SK-N-SH (cell line): Measurements from ENCODE around the gene EIF5AL1. TPM values are rescaled to one million over a fixed set of nuclear protein-coding genes. Genes with fewer than 3 reads are reported as not detected.
"Not testable (repeated sequence)": the region's sequence is repeated elsewhere in the genome, so short reads cannot be mapped to it uniquely, and the experiment has no call there.

ENCODE experiments used
- CTCF ChIA-PET: fragments of 300-600, 350-600 bp; formaldehyde crosslinking; extraction: SDS; loops from one replicate; lab custom pipeline; 2021; lab: Yijun Ruan, JAX
- POLR2A ChIA-PET: fragments of 350-600 bp; sonication (Branson Sonifier 250); formaldehyde crosslinking; extraction: SDS; loops from one replicate; lab custom pipeline; 2020; ENCODE audit warnings: antibody characterized with exemption, inconsistent platforms; lab: Yijun Ruan, JAX
- DNase-seq: peaks from one replicate; pipeline ENCODE4 v3.0.0; 2012
- H2AFZ ChIP-seq: fragments of 200-600 bp; sonication (generic); 2 replicates; pipeline ENCODE4 v1.8.1; 2016; ENCODE audit warnings: antibody characterized with exemption, mild to moderate bottlenecking, low read depth
- H3F3A ChIP-seq: fragments of 200-600 bp; sonication (generic); replicated peaks from 2 replicates; pipeline ENCODE3; 2016; ENCODE audit warnings: antibody characterized with exemption, mild to moderate bottlenecking; ENCODE audit not compliant: insufficient read depth
- H3K27ac ChIP-seq, 2 experiments: fragments of 200-500 bp in 1 of 2; fragments of 200-600 bp in 1 of 2; sonication (Bioruptor generic) in 1 of 2; sonication (generic), shearing (Covaris generic) in 1 of 2; 2 replicates each; pipeline versions ENCODE4 v1.5.1 to v1.6.1; 2014 to 2016; ENCODE audit warnings: low read depth in 2 of 2, inconsistent platforms in 1 of 2, low read length in 1 of 2, mild to moderate bottlenecking in 1 of 2, mixed read lengths in 1 of 2
- H3K27me3 ChIP-seq: fragments of 200-600 bp; sonication (generic), shearing (Covaris generic); 2 replicates; pipeline ENCODE4 v1.6.1; 2016; ENCODE audit warnings: mixed run types; ENCODE audit not compliant: insufficient read depth
- H3K36me3 ChIP-seq, 2 experiments: fragments of 200-500 bp in 1 of 2; fragments of 200-600 bp in 1 of 2; sonication (Bioruptor generic) in 1 of 2; sonication (generic) in 1 of 2; replicated peaks in 1 of 2; 2 replicates each; pipeline versions ENCODE3 to v1.5.1; 2014 to 2016; ENCODE audit warnings: low read length in 1 of 2, mild to moderate bottlenecking in 1 of 2; ENCODE audit not compliant: insufficient read depth in 2 of 2, control insufficient read depth in 1 of 2
- H3K4me1 ChIP-seq, 2 experiments: fragments of 200-500 bp in 1 of 2; fragments of 200-600 bp in 1 of 2; sonication (Bioruptor generic) in 1 of 2; sonication (generic), shearing (Covaris generic) in 1 of 2; 2 replicates each; pipeline versions ENCODE4 v1.5.1 to v1.6.1; 2014 to 2016; ENCODE audit warnings: low read depth in 1 of 2, low read length in 1 of 2, mixed run types in 1 of 2; ENCODE audit not compliant: insufficient read depth in 2 of 2, control insufficient read depth in 1 of 2
- H3K4me2 ChIP-seq: fragments of 200-600 bp; sonication (generic), shearing (Covaris generic); 2 replicates; pipeline ENCODE4 v1.6.1; 2017; ENCODE audit warnings: mixed run types
- H3K4me3 ChIP-seq, 2 experiments: fragments of 200-500 bp in 1 of 2; fragments of 200-600 bp in 1 of 2; sonication (Bioruptor generic) in 1 of 2; sonication (generic), shearing (Covaris generic) in 1 of 2; 2 replicates each; pipeline versions ENCODE4 v1.5.1 to v1.8.1; 2014 to 2016; ENCODE audit warnings: low read depth in 2 of 2, inconsistent platforms in 1 of 2, low read length in 1 of 2, mild to moderate bottlenecking in 1 of 2, mixed read lengths in 1 of 2, moderate library complexity in 1 of 2
- H3K79me2 ChIP-seq: fragments of 200-600 bp; sonication (generic); 2 replicates; pipeline ENCODE4 v1.8.1; 2017; ENCODE audit warnings: mild to moderate bottlenecking; ENCODE audit not compliant: insufficient read depth
- H3K9ac ChIP-seq: fragments of 200-600 bp; sonication (generic); 2 replicates; pipeline ENCODE4 v1.6.1; 2017; ENCODE audit warnings: mixed run types
- H3K9me2 ChIP-seq: fragments of 200-600 bp; sonication (generic); 2 replicates; pipeline ENCODE4 v1.6.1; 2017; ENCODE audit warnings: mixed run types
- H3K9me3 ChIP-seq: fragments of 200-600 bp; sonication (generic); 2 replicates; pipeline ENCODE4 v1.6.1; 2017; ENCODE audit warnings: mixed run types, mild to moderate bottlenecking, moderate library complexity
- H4K20me1 ChIP-seq: fragments of 200-600 bp; sonication (generic); 2 replicates; pipeline ENCODE4 v1.6.1; 2017; ENCODE audit warnings: mild to moderate bottlenecking, mixed run types; ENCODE audit not compliant: insufficient read depth
- EP300 ChIP-seq, 2 experiments: IDR thresholded peaks; 2 replicates each; pipeline versions ENCODE4 v1.4.0 to v1.6.1; 2012; ENCODE audit warnings: borderline replicate concordance in 1 of 2, low read depth in 1 of 2, low read length in 1 of 2
- MXI1 ChIP-seq: IDR thresholded peaks from 2 replicates; pipeline ENCODE4 v1.6.1; 2012; ENCODE audit warnings: mild to moderate bottlenecking, low read depth, low read length, improper control_type of control experiment
- POLR2AphosphoS5 ChIP-seq: IDR thresholded peaks from 2 replicates; pipeline ENCODE4 v1.6.1; 2012; ENCODE audit warnings: low read depth, low read length
- RCOR1 ChIP-seq: fragments of 150-350 bp; IDR thresholded peaks from 2 replicates; pipeline ENCODE4 v1.6.1; 2017; ENCODE audit warnings: antibody characterized with exemption, low read length
- RFX5 ChIP-seq: IDR thresholded peaks from 2 replicates; pipeline ENCODE4 v1.6.1; 2012; ENCODE audit warnings: mild to moderate bottlenecking, improper control_type of control experiment, low read length
- RXRA ChIP-seq: IDR thresholded peaks from 2 replicates; pipeline ENCODE4 v1.4.0; 2012; ENCODE audit warnings: low read depth, mild to moderate bottlenecking, borderline replicate concordance
- SMC3 ChIP-seq: IDR thresholded peaks from 2 replicates; pipeline ENCODE4 v1.6.1; 2012; ENCODE audit warnings: low read depth, low read length, improper control_type of control experiment
- TCF12 ChIP-seq: IDR thresholded peaks from 2 replicates; pipeline ENCODE4 v1.4.0; 2012
- USF1 ChIP-seq: IDR thresholded peaks from 2 replicates; pipeline ENCODE4 v1.4.0; 2012; ENCODE audit warnings: low read depth, borderline replicate concordance
- WGBS: methylation state at CpG from one replicate; pipeline ENCODE4 v1.1.6; 2017; ENCODE audit warnings: low lambda C conversion rate; 5-methylcytosine and 5-hydroxymethylcytosine counted together
- polyA plus RNA-seq, 3 experiments: library from polyadenylated mRNA; depleted of rRNA; stranded (reverse); fragments of >200 nt; gene quantifications; 2 replicates each; pipeline ENCODE4 v1.2.3, GENCODE V29; 2012
- TF ChIP-seq, protein P1 (sequence below): fragments of 150-350 bp; IDR thresholded peaks from 2 replicates; pipeline ENCODE4 v1.6.1; 2017; ENCODE audit warnings: antibody characterized with exemption, low read length, low read depth, borderline replicate concordance
- TF ChIP-seq, protein P2 (sequence below): IDR thresholded peaks from 2 replicates; pipeline ENCODE4 v1.4.0; 2012; ENCODE audit warnings: low read depth
- TF ChIP-seq, protein P3 (sequence below): fragments of 150-350 bp; IDR thresholded peaks from 2 replicates; pipeline ENCODE4 v1.6.1; 2016; ENCODE audit warnings: mild to moderate bottlenecking, low read depth, low read length

EIF5AL1 gene
- polyA plus RNA-seq, 1 of the 3 experiments (the other 2 are of a cell fraction): 0.26 TPM

DNA sequence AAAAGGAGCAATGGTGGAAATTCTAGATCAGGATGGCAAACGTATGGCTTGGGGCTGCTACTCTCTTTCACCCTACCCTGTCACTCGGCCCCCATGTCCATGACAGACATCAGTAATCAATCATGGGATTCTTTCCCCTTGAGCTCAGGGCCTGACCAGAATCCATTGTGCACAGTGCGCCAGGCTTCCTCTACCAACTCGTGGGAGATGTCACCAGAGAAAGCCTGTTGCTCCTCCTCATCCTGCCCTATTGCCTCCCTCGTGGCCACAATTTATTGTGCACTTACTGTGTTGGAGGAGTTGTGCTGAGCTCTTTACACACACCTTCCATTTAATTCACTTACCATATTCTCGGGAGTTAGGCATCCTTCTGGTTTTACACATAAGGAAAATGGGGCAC, 26.0 kb downstream of the EIF5AL1 start:
- H3K4me1 ChIP-seq, H3K9ac ChIP-seq, H3K9me3 ChIP-seq, POLR2A ChIA-PET, H3K4me2 ChIP-seq, H3K79me2 ChIP-seq, H3K36me3 ChIP-seq, H3K9me2 ChIP-seq, H2AFZ ChIP-seq, H3K27me3 ChIP-seq, DNase-seq, H3K4me3 ChIP-seq, H3K27ac ChIP-seq, H3F3A ChIP-seq, H4K20me1 ChIP-seq: not testable (repeated sequence)
- CTCF ChIA-PET: interaction anchor here (0.9 to 2.0 kb wide), 4 partner anchors 26 to 606 kb away, joined by 3 to 4 read pairs (median 4); no protein-coding TSS in a partner anchor
- 46% methylated on average over 6 of the region's 6 CpGs for WGBS

GRCh38 chr10:79540930-79541329, 28.6 kb downstream of the EIF5AL1 start:
- H2AFZ ChIP-seq, CTCF ChIA-PET, POLR2A ChIA-PET, H3K79me2 ChIP-seq, H3K4me2 ChIP-seq, H3F3A ChIP-seq, H3K27ac ChIP-seq, DNase-seq, H3K4me3 ChIP-seq, H3K4me1 ChIP-seq, H3K27me3 ChIP-seq, H3K9me3 ChIP-seq, H3K9ac ChIP-seq, H3K9me2 ChIP-seq, H4K20me1 ChIP-seq, H3K36me3 ChIP-seq: not testable (repeated sequence)
- WGBS: 64% methylated on average over 1 of the region's 1 CpG

DNA sequence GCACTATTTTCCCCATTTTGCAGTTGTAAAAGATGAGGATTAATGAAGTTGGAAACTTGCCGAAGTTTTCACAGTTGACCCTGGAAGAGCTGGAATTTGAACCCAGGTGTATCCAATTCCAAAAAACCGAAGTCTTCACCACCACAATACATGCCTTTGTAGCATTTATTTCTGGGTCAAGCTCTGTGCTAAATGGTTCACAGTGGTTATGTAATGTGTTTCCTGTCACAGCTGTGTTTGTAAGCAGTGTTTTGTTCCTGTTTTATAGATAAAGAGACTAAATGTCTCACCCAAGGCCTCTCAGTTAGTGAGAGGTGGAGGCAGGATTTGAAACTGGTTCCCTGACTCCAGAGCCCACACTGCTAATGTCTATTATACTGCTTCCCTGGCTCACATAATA, 30.3 kb downstream of the EIF5AL1 start:
- ChIA-PET POLR2A (no interaction called here), CTCF (interaction anchor here (1.0 to 1.5 kb wide), 3 partner anchors 10 to 504 kb away, joined by 3 to 5 read pairs (median 3); no protein-coding TSS in a partner anchor)
- no peaks in the 10 kb centered on the region for H3K9me3 ChIP-seq
- no peaks in the 10 kb centered on the region for H3K4me1 ChIP-seq
- no peak for DNase-seq
- no peak overlapping the region for H3K27ac ChIP-seq
- H3K4me2 ChIP-seq: no peak overlapping the region
- no peaks in the 10 kb centered on the region for H3K79me2 ChIP-seq
- H3F3A ChIP-seq: no peaks in the 10 kb centered on the region
- H3K27me3 ChIP-seq: no peaks in the 10 kb centered on the region; the same call in 1 of the 2 replicates
- H3K4me3 ChIP-seq: no peak overlapping the region
- TF ChIP-seq POLR2AphosphoS5: no peak
- TF ChIP-seq, protein P1, sequence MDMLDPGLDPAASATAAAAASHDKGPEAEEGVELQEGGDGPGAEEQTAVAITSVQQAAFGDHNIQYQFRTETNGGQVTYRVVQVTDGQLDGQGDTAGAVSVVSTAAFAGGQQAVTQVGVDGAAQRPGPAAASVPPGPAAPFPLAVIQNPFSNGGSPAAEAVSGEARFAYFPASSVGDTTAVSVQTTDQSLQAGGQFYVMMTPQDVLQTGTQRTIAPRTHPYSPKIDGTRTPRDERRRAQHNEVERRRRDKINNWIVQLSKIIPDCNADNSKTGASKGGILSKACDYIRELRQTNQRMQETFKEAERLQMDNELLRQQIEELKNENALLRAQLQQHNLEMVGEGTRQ: no peak
- no peak for TF ChIP-seq EP300 (IDR thresholded peaks at IDR 0.05; ENCODE audit: borderline replicate concordance in 1 of 2, low read depth in 1 of 2, low read length in 1 of 2)
- TF ChIP-seq RXRA: no peak
- TF ChIP-seq RCOR1: no peak
- TF ChIP-seq MXI1: no peak
- TF ChIP-seq TCF12: no peak
- no peak for TF ChIP-seq SMC3
- TF ChIP-seq, protein P2, sequence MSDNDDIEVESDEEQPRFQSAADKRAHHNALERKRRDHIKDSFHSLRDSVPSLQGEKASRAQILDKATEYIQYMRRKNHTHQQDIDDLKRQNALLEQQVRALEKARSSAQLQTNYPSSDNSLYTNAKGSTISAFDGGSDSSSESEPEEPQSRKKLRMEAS: no peak
- no peak for TF ChIP-seq RFX5
- TF ChIP-seq, protein P3, sequence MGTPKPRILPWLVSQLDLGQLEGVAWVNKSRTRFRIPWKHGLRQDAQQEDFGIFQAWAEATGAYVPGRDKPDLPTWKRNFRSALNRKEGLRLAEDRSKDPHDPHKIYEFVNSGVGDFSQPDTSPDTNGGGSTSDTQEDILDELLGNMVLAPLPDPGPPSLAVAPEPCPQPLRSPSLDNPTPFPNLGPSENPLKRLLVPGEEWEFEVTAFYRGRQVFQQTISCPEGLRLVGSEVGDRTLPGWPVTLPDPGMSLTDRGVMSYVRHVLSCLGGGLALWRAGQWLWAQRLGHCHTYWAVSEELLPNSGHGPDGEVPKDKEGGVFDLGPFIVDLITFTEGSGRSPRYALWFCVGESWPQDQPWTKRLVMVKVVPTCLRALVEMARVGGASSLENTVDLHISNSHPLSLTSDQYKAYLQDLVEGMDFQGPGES: no peak
- no peak for TF ChIP-seq USF1
- H2AFZ ChIP-seq: no peak overlapping the region
- no peak overlapping the region for H3K9ac ChIP-seq
- no peaks in the 10 kb centered on the region for H3K36me3 ChIP-seq
- WGBS: 40% methylated on average over 2 of the region's 2 CpGs
- H3K9me2 ChIP-seq: no peaks in the 10 kb centered on the region
- H4K20me1 ChIP-seq: no peaks in the 10 kb centered on the region

GRCh38 chr10:79544408-79544807, 32.1 kb downstream of the EIF5AL1 start:
- CTCF ChIA-PET, H3K27me3 ChIP-seq: not testable (repeated sequence)
- WGBS: 47% methylated on average over 3 of the region's 3 CpGs

More at GRCh38 chr10:79544408-79544807, 32.1 kb downstream of the EIF5AL1 start:
- H3K9ac ChIP-seq, H3K4me2 ChIP-seq, H3K36me3 ChIP-seq, H3K4me3 ChIP-seq, H4K20me1 ChIP-seq, H3K27ac ChIP-seq, H3F3A ChIP-seq, H2AFZ ChIP-seq, H3K4me1 ChIP-seq, DNase-seq, H3K9me3 ChIP-seq, POLR2A ChIA-PET, H3K79me2 ChIP-seq, H3K9me2 ChIP-seq: not testable (repeated sequence)
